NCI-H1930 (cell line): ENCODE measurements around the gene DMBX1.

Experiments
- DNase-seq, 2 experiments: peaks; one replicate each; lab custom pipeline; 2025; lab: John Stamatoyannopoulos, UW

Gene DMBX1

DNA sequence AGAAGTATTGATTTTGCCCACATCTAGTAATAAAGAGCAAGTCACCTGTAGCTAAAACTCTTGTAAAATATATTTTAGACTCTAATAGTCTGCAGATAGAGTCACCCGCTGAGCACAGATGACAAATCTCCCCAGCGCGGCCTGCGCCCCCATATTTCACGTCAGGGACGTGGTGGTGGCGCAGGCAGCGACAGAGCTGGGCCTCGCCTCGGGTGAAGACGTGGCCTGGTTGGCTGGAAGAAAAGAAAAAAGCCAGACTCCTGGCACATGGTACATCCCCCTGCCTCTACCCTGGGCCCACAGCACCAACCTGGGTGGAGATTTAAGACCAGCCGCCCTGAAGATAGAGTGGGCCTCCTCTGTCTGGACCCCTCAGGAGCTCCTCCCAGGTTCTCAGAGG is 6.0 kb upstream of the DMBX1 start:
- DNase-seq, result no peak

DNA sequence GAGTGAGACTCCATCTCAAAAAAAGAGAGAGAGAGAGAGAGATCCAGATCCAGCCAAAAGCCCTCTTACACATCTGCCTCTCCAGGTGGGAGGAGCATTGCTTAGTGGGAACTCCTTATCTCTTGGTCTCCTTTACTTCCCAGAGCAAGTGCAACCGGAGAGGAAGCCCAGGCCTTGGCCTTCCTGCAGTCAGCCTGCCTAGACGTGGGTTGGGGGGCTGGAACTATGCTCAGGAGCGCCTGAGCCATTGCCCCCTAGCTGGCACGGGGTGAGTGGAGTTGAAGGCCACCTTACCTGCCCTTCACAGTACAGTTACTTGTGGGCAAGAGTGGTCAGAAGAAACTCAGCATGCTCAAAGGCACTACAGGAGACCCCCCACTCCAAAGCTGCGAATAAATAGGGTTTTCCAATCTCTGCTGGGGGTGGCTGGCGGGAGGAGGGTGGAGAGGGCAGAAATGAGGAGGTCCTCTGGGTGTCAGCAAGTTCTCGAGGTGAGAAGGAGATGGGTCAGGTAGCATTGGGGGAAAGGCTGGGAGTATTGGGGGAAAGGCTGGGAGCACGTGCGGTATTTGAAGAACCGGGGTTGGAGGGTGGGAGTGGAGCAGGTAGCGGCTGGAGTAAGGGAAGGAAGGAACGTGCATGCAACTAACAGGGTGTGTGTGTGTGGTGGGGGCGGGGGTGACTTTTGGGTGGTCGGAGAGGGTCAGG is 4.7 kb upstream of the DMBX1 start:
- no peak for DNase-seq

DNA sequence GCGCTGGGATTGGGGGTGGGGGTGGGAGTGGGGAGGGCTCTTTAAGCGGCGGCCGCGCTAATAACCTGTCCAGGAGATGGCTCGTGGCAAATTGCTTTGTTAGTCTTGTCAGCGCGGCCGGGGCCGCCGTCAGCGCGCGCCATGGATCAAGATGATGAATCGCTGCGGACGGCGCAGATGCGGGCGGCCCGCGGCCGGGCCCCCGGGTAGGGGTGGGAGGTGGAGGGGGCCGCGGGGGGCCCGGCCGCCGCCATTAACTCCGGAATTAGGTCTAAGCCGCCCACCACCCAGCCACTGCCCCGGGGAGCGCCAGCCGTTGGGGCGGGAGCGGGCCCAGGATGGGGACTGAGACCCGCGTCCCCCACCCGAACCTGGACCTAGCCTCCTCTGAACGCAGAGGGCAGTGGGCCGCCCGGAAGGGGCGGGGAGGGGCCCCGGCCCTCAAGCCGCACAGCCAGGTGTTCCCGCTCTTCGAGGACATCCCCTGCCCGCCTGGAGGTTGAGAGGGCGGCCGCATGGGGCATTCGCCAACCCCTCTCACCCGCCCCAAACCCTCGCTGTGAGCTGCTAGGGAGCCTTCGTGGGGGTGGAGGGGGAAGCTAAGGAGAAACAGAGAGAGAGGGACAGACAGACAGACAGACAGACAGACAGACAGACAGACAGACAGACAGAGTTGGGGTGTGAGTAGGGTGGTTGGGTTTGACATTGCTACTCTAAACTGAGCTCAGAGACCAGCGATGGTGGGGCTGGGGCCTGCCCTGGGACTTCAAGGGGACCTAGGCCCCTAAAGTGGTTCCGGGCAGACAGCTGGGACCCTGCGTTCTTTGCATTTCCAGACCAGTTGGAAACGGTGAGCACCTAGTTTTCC is 3.8 kb upstream of the DMBX1 start:
- no peak for DNase-seq

DNA sequence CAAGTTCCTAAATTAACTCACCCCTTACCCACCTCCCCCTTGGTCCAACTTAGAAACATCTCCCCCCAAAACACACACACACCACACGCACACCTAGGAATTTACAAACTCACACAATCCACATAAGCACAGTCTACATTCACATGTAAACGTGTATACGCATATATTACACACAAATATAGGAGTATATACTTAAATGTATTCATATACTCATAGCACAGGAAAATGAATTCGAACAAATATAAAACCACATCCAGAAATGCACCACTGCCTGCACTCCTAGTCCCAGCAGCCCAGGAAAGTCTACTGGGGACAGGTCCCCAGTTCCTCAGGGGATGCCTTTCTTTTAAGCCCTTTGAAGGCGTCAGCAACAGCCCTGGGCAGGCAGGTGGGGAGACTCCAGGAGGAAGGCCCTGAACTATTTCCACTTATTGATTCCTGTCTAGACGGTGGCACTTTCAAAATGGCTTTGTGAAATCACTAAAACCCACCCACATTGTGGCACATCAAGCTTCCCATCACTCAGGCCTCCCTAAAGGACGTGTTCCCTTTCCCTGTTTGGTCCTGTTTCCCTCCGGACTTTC is 3.1 kb upstream of the DMBX1 start:
- DNase-seq, result no peak

DNA sequence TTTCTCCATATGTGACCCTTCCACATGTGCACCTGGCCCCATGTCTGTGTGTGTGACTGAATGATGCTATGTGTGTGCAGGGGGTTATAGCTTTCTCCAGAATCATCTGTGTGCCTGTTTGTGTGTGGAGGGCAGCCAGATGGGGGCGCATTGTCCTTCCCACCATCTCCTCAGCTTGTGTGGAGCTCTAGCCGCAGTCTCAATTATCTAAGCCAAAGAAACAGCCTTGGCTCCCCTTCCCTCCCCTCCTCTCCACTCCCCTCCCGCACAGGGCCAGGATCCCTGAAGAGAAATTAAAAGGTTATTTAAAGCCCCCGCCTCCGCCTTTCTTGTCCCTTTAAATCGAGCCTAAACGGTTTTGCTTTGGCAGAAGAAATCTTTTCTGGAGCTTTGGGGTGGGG is 1.8 kb upstream of the DMBX1 start:
- DNase-seq, result no peak

DNA sequence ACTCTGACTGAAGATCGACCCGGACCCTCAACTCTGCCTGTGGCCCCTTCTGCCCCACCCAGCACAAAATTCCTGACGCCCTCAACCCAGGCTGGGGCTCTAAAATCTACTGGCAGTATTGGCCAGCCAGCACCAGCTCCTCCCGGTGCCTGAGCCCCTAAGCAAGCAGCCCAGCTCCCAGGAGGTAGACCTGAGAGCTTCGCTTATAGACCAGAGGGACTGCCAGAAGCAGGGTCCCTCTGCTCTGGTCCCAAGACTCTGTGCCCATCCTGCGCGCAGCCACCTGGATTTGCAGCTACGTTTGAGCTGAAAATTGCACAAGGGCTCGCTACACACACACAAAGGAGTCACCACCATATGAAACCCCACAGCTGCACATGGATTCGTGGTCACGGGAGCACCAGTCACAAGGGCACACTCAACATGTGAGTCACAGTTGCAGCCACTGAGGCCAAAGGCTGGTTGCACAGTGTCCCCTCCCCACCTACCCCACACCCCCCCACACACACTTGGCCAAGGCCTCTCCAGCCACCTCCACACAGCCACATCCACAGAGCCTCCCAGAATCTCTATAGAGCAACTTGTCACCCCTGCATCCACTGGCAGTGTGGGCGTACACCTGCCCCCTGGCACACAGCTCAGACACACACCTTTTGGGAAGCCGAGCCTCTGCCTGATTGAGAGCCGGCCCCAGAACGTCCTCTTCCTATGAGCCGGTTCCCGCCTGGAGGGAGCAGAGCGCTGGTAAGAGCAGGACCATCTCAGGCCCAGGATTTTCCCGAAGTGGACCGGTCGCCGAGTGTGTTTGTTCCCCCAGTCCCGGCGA is 1.1 kb upstream of the DMBX1 start:
- no peak for DNase-seq

DNA sequence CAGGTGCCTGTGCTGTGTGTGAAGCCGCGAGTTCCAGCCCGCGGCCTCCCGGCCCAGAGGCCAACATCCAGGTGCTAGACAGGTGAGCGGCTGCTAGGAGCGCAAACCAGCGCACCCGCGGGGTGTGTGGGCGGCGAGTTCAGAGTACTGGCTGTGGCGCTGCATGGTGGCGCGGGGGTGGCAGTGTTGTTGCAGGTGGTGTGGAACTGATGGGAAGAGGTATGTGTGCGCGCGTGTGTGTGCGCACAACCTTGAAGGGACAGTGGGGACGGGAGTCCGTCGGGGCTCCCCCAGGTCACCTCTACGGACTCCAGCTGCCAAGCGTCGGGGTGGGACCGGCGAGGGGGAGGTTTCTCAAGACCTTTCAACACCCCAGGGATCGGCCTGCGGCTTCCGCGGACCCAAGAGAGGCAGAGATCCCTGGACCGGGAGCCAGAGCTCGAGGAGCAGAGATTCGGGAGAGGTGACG is 433 bp upstream of the DMBX1 start:
- no peak for DNase-seq

DNA sequence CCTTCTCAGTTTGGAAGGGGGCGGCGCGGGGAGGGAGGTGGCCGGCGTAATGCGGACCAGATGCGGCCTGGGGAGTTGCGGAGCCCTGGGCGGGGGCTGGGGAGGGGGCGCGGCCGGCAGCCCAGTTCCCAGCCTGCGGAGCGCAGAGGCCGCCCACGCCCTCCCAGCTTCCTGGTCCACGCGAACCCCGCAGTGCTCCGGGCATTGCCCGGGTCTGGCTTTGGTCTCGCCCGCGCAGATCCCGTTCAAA is 695 bp downstream of the DMBX1 start:
- no peak for DNase-seq

DNA sequence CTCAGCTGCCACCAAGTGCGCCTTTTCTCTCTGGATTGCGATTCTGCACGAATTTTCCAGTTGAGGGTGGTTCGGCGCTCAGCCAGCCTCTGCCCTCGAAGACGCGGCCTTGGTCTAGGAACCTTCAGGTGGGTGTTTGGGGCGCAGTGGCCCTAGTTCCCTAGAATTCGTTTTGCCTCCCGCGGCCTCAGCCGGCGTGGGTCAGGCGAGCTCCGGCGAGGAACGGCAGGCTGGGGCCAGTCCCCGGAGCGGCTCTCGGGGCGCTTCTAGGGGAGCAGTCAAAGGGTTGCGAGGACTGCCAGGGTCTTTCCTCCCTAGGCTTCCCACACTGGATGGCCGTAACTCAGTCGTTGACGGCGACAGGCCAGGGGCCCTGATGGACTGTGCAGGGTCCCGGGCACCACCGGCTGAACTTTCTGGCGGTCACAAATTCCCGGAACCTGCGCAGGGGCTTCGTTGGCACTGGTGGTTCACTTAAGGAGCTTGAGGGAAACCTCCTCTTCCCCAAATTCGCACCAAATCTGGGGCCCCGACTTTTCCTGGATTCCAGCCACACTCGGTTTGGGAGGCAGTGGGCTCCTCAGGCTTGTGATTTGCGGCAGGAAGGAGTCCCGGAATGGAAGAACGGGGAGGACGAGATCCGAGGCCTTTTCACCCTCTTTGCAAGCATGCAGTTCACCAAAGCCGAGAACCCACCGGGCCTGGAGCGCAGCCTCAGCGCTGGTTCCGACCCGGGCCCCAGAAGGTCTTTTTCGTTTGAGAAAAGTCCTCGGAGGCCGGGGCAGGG is 1.2 kb downstream of the DMBX1 start:
- no peak for DNase-seq

DNA sequence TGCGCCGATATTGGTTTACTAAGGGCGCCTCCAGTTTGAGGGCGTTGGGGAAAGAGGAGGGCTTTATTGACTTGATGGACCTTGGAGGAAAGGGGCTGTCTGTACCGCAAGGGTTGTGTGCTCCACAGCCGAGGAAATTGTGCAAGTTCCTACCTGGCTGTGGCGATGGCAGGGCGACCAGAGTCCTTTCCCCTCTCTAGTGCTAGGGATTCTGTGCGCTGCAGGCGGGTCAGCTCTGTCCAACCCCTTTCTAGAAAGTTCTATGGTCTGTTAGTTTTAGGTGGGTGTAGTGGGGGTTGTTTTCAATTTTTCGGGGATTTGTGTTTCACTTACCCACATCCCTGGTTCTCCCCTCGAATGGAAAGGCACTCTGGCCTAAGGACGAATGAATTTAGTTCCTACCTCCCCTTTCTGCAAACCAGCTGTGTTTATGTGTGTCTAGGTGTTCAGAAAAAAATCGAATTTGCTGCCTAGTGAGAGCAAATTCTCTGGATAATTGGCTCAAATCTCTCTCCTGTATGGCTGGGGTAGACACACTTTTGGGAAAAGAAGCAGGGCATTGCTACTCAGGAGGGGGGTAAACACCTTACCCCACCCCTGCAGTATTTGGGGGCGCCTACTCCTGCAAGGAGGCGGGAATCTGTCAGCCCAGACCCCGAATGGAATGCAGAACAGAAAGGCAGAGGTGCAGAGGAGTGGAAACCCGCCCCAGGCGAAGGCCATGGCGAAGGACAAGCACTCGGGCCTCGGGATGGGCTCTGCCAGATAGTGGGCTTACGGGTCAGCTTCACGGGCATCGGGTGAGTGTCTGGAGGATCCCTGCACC is 2.0 kb downstream of the DMBX1 start:
- no peak for DNase-seq

DNA sequence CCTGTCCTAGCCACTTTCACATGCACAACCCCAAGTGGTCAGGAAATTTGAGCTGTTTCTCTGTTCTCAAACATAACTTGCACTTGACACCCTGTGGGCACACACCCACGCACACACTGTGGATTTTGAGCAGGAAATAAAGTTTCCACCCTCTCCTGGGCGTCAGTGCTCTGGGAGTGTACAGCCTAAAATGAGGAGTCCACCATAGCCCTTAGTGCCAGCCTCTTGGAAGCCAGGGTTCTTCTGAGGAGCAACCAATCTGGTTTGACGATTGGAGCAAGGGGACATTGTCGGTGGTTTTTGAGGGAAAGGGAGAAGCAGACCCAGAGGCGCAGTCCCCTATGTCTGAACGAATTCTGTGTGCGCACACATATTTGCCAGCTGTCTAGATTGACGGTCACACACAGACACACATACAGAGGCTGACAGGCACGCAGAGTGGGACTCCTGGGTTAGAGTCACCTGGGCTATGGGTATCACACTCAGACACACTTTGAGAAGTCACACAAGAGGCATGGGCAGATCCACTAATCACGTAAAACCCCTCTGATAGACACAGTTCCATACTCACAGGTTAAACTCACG is 2.7 kb downstream of the DMBX1 start:
- no peak for DNase-seq

DNA sequence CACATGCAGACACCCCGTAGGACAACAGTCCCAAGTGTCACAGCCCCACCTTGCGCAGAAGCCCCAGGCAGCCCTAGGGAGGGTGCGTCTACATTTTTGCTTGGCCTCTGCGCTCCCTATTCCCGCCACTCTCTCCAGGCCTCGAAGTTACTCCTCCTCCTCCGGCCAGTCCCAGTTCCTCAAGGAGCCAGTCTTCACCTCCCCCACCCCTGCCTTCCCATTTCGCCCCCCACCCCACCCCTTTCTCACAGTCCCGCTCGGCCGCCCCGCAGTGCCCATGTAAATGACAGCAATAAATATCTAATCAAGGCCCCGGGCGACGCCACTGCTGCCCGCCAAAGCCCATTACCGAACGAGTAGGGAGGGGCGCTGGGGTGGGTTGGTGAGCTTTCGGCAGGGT is 3.2 kb downstream of the DMBX1 start:
- DNase-seq, result no peak

DNA sequence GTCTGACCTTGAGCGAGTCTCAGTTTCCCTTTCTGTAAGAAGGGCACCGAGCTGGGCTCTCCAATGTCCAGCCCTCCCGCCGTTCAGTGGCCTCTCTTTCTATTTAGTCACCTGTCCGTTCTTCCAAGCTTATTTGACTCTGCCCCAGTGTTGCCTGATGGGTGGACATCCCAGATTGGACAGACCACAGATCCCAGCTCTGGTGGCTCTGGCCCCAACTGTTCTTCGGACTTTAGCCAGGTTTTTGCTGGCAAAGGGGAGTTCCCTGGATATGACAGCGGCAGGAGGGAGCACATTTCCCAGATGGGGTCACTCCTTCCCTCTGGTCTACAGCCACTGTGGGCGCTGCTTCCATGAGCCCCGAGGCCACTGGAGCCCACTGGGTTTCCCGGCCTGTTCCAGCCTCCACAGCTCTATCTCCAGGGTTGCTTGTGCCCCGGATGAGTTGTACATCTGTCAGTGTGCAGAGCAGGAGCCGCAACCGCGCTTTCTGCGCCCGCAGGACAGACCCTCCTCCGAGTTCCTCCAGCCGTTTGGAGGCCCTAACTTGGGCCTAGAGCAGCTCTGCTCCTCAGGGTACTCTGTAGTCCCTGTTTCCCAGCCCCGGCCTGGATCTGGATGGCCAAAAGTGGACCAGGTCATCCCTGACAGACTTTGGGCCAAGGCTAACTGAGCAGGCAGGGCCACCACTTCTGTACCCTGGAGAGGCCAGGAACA is 3.8 kb downstream of the DMBX1 start:
- DNase-seq, result no peak

DNA sequence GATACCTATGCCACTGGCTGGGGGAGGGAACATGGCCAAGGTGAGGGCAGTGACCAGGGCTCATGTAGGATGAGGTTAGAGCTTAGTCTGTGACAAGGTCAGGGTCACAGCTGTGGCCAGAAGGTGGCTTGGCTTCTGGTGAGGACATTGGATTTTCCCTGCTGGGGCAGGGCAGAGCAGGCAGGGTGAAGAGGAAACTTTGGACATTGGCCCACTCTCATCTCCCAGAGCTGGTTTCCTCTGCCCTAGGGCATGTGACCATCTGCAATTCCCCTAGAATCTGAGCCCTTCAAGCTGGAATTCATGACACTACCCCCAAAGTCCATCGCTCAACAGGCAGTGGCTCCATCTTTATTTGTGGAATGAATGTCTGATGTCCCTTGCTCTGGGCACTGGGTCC is 5.3 kb downstream of the DMBX1 start:
- no peak for DNase-seq

DNA sequence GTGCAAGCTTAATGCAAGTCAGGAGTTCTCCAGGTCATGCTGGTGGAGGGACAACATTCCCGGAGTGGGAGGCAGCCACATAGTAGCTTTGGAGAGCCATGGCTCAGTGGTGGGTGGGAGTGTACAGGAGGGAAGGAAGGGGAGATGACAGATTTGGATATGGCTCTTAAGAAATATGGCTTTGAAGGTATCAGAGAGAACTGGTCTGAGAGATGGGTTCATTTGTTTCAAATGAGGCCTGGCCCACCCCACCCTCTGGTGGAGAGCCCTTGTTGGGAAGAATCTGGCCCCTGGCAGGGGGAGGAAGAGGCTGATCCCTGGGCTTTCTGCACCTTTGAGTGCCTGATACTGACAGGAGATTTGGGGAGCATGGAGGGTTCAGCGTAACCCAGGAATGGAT is 6.1 kb downstream of the DMBX1 start:
- DNase-seq, result no peak

DNA sequence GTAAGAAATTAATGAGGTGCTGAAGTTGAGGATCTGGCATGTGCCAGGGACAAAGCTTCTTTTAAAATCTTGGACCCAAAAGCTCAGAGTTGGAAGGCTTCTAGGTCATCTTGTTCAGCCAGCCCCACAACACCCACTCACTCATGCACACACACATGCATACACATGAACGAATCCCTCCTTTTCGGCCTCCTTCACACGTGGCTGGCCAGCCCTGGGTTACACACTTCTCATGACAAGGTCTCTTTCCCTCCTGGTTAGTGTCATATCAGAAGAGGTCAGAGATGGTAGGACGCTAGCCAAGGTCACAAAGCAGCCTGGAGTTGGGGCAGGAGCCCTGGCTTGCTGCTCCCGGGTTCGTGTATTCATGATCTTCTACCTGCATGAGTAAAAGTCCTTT is 6.9 kb downstream of the DMBX1 start:
- no peak for DNase-seq

DNA sequence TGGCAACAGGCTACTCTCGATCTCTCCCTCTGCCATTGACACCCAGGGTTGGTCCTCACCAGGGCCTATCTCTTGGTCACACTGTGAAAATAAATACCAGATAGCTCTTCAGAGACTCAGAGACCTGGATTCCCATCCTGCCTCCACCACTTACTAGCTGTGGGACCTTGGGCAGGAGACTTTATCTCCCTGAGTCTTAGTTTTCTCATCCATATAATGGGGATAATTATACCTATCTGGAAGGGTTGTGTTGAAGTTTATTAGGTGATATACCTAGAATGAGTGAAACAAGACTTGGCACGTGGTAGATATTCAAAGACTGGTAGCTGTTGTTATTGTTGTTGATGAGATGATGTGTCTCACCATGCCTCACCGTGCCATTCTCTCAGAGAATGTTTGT is 7.4 kb downstream of the DMBX1 start:
- DNase-seq, result no peak

DNA sequence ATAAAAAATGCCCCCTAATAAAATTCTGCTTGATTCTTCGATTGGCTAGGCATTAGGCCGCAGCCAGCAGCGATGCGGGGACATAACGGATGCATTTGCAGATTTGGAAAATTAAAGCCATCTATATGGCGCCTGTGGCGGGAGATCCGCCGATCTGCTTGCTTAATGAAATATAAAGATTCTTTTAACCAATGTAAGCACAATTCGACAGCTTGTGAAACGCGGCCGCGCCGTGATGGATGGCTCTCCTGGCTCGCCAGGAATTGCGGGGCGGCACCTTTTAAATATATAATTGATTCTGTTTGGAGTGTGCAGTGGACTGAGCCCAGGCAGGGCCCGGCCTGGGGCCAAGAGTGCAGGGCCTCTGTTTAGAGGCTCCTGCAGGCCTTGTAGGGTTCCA is 8.0 kb downstream of the DMBX1 start:
- DNase-seq, result no peak

DNA sequence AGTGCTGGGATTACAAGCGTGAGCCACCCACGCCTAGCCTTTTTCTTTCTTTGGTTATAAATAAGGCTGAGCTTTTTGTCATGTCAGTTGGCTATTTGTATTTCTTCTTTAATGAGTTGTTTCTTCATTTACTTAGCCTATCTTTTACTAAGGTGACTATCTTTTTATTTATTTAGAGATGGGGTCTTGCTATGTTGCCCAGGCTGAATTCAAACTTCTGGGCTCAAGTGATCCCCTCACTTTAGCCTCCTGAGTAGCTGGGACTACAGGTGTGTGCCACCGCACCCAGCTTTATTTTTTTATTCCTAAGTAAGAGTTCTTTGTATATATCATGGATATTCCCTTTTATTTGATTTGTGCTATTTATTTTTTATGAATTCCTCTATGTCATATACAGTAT is 11.9 kb downstream of the DMBX1 start:
- DNase-seq, result no peak

DNA sequence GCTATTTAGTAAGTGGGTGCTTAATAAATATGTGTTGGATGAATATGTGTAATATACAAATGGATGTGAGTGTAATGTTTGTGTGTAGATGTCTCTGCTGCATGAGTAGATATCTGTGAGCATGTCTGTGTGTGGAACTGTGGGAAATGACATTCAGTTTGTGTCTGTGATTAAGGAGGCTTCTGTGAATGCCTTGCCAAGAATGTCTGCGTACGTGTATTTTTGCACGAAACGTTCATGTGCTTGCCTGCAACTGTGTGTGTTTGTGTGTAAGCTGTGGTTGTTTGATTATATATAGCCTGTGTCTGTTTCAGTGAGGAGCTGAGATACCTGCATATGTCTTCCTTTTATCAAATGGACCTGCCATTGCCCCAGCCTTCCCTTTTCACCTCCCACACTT is 13.8 kb downstream of the DMBX1 start:
- DNase-seq, result no peak
